Measurements from ENCODE around the gene GIPC2.

DNA sequence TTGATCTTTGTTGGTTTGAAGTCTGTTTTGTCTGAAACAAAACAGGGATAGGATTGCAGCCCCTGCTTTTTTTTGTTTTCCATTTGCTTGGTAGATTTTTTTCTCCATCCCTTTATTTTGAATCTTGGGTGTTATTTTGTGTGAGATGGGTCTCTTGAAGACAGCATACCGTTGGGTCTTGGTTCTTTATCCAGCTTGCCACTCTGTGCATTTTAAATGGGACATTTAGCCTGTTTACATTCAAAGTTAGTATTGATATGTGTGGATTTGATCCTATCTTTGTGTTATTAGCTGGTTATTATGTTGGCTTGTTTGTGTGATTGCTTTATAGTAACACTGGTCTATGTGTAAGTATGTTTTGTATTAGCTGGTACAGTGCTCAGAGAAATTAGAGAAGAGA is 40.9 kb downstream of the GIPC2 start:
- TF ChIP-seq POLR2A (IDR thresholded peaks at IDR 0.05): no peak
- TF ChIP-seq EP300 (IDR thresholded peaks at IDR 0.05): no peak
- TF ChIP-seq, protein P1, sequence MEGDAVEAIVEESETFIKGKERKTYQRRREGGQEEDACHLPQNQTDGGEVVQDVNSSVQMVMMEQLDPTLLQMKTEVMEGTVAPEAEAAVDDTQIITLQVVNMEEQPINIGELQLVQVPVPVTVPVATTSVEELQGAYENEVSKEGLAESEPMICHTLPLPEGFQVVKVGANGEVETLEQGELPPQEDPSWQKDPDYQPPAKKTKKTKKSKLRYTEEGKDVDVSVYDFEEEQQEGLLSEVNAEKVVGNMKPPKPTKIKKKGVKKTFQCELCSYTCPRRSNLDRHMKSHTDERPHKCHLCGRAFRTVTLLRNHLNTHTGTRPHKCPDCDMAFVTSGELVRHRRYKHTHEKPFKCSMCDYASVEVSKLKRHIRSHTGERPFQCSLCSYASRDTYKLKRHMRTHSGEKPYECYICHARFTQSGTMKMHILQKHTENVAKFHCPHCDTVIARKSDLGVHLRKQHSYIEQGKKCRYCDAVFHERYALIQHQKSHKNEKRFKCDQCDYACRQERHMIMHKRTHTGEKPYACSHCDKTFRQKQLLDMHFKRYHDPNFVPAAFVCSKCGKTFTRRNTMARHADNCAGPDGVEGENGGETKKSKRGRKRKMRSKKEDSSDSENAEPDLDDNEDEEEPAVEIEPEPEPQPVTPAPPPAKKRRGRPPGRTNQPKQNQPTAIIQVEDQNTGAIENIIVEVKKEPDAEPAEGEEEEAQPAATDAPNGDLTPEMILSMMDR (IDR thresholded peaks at IDR 0.05): no peak

Data from sigmoid colon (tissue), 4 donors.